Fibroblast of upper back skin (primary cell): ENCODE data around the gene YPEL2.
"Not testable (repeated sequence)": the region's sequence is repeated elsewhere in the genome, so short reads cannot be mapped to it uniquely, and the experiment has no call there.

Experiments
- DNase-seq: peaks from one replicate; pipeline ENCODE4 v3.0.0-alpha.2; 2013

Gene YPEL2

DNA sequence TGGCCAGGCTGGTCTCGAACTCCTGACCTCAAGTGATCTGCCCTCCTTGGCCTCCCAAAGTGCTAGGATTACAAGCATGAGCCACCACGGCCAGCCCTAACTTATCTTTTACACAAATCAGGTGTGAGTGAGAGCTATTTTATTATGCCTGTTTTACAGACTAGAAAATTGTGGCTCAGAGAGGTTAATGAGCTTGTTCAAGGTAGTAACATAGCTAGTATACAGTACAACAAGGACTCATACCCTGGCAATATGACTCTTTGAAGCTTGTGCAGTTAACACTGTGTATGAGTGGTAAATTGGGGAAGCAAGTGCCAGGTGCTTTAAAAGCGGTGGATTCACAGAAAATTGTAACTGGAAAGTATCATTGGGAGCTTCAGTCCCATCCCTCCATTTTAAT, 49.0 kb downstream of the YPEL2 start:
- no peak for DNase-seq

DNA sequence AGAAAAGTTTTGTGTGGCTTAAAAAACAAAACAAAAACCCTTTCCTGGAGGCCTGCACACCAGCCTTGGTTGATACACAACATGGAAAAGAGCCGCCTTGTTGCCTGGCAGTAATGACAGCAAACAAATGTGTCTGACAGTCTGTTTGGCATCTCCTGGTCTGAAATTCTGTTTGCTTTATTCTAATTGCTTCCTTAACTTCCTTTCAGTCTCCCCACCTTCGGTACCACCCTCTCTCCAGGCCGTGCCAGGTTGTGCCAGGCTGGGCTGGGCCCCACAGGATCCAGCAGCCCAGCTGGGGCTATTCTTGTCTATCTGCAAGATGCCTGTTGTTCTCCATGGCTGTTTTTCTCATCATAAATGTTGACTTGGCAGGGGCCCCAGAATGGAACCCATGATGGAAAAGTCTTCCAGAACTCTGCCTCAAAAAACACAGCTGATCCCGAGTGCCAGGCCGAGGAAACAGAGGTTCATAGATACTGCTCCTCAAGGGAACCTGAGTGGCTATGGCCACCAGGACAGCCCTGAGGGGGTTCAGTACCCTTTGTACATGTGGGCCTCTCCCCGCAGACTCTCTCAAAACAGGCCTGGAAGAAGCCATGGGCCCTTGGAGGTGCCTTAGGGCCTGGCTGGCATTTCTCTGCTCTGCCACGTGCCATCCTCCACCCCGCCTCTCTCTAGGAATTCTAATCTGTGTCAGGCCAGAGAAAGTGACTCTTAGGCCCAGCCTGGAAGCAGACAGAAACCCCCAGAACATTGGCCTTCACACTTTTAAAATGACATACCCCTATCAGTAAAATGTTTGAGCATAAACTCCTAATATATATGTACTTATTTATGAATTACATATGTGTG, 50.5 kb downstream of the YPEL2 start:
- no peak for DNase-seq

DNA sequence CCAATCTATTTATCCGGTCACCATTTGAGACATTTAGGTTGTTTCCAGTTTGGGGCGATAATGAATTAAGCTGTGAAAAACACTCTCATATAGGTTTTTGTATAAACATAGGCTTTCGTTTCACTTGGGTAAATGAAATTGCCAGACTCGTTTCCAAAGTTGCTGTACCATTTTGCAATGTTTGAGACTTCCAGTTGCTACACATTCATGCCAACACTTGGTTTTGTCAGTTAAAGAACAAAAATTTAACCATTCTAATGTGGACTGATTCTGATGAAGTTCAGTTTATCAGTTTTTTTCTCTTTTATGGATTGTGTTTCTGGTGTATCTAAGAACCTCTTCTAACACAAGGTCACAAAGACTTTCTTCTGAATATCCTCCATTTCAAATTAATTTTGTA, 52.4 kb downstream of the YPEL2 start:
- DNase-seq, result no peak

DNA sequence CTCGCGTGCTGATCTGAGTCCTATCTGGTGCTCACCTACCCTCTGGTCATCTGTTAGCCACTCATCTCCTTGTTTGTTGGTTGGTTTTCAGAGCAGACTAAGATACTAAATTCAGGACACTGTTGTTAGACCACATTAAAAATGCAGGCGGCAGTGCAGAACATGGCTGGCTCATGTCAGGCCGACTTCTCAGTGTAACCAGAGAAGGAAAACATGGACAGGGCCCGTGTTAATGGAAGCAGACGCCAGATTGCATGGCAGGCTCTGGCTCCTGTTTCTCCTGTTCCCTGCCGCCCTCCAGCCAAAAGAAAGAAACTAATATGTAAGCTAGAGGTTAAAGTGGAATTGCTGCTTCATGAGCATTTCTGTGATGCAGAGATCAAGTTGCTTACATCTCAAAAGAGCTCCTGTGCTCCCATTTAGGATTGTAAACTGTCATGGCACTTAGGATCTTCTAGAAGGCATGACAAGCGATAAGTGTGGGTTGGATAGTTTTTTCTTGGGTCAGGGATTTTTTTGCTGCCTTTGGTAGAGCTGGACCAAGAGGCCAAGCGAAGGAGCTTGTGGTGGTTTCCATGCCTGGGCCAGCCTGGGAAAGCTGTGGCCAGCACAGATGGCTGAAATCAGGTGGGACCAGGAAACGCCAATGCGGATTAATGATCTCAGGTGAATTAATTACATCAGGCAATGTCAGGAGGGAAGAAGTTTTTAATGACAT, 56.1 kb downstream of the YPEL2 start:
- DNase-seq, result no peak

DNA sequence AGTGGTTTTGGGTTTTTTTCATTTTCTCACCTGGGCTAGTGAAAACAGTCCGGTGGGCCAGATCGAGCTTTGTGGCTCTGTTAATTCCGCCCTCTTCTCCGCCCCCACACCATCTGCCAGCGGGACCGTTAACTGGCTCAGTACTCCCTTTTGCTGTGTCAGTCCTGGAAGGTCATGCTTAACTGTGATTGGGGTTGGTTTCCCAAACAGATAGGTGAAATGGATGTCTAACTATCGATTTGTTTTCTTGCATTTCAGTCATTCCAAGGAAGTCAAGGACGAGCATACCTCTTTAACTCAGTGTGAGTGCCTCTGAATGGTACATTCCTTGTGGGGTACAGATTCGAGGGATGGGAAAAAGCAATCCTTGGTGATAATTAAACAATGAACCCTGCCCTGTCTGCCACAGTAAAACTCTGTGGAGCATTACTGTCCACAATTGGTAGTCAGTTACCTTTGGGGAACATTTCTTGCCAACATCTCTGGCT, 56.7 kb downstream of the YPEL2 start:
- no peak for DNase-seq

DNA sequence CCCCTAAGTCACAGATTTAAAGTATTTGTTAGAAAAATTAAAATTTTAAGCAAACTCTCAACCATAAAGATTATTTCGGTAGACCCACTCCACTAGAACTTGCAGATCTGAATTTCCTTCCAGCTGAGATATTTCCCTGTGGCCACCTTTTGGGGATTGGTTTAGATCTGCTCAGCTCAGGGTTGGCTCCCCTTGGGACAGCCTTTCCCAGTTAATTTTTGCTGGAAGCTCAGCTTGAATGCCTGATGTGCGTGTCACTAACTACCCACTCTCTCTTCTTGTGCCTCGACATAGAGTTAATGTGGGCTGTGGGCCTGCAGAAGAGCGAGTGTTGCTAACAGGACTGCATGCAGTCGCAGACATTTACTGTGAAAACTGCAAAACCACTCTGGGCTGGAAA, 57.6 kb downstream of the YPEL2 start:
- no peak for DNase-seq

DNA sequence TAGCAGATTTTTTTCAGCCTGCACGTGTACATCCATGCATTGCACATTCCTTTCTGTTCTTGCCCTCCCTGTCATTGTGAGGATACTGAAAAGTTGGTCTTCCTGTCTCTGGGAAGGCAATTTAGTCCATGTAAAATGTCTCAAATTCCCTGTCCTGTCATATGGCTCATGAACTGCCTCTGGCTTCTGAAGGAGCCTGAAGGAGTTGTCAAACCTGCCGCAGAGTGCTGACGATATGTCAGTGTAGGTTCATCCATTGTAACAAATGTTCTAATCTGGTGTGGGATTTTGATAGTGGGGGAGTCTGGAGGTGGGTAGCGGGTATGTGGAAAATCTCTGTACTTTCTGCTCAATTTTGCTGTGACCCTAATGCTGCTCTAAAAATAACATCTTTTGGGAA, 59.6 kb downstream of the YPEL2 start:
- DNase-seq, result no peak

DNA sequence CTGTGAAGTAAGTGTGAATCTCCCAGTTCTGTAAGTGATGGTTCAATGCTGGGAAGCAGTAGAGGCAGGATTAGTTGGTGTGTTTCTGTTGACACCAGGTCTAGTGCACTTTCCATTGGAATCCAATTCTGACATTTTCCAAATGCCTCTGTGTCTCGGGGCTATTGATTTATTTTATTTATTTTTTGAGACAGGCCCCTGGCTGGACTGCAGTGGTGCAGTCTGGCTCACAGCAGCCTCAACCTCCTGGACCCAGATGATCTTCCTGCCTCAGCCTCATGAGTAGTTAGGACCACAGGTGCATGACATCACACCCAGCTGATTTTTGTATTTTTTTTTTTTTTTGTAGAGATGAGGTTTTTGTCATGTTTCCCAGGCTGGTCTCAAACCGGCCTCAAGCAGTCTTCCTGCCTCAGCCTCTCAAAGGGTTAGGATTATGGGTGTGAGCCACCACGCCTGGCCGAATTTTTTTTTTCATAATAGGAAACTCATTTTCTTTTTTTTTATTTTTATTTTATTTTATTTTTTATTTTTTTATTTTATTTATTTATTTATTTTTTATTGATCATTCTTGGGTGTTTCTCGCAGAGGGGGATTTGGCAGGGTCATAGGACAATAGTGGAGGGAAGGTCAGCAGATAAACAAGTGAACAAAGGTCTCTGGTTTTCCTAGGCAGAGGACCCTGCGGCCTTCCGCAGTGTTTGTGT, 61.7 kb downstream of the YPEL2 start:
- no peak for DNase-seq

DNA sequence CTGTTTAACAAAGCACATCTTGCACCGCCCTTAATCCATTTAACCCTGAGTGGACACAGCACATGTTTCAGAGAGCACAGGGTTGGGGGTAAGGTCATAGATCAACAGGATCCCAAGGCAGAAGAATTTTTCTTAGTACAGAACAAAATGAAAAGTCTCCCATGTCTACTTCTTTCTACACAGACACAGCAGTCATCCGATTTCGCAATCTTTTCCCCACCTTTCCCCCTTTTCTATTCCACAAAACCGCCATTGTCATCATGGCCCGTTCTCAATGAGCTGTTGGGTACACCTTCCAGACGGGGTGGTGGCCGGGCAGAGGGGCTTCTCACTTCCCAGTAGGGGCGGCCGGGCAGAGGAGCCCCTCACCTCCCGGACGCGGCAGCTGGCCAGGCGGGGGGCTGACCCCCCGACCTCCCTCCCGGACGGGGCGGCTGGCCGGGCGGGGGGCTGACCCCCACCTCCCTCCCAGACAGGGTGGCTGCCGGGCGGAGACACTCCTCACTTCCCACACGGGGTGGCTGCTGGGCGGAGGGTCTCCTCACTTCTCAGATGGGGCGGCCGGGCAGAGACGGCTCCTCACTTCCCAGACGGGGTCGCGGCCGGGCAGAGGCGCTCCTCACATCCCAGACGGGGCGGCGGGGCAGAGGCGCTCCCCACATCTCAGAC, 62.4 kb downstream of the YPEL2 start:
- DNase-seq, result not testable (repeated sequence)

DNA sequence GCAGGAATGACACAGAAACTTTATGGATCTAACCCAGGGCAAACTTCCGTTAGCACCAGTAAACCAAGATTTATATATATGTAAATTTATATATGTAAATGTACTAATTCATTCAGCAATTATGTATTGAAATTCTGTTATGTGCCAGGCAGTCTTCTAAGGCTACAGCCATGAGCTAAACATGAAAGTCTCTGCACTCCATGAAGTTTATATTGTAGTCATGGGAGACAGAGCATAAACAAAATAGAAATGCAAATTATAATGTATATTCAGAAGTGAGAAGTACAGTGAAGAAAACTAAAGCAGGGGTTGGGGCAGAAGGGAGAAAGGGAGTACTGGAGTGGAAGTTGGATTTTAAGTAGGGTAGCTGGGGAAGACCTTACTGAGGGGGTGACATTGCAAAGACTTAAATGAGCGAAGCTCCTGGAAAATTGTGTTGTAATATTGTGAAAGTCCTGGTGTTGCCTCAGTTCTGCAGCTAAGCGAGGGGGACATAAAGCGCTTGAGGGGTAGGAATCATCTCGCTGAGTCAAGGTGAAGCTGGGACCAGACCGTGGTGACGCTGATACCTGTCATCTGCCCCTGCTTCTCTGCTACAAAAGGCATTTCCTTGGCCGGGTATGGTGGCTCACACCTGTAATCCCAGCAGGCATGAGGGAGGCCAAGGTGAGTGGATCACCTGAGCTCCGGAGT, 64.8 kb downstream of the YPEL2 start:
- DNase-seq, result no peak

DNA sequence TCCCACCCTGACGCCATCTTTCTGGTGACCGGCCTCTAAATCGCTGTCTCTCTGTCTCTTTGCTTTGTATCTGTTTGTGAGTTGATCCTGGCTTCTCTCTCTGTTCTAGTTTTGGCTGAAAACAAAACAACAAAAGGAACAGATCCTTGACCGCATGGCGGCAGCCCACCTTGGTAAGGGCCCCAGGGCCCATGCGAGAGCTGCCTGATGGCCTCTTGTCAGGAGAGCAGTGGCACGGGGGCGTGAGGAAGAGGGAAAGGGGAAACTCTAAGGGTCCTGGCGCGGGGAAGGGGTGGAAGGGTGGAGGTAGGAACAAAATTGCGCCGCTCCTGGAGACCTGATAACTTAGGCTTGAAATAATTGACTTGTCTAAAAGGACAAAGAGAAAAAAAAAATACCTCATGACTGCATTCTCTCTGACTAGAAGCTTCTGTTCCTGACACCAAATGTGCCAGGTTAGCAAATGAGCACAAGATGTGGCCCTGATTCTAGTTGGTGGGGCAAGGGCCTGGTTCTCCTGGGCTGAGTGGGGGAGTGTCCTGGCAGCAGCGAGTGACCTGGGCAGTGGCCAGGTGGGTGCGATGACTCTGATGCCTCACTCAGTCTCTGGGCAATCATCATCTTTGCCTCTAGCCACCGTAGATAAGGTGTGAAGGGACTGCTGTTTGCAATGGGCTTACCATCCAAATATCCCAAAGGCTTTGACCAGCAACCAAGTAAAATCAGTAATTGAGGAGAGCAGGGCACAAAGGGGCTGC, 66.0 kb downstream of the YPEL2 start:
- DNase-seq, result no peak

DNA sequence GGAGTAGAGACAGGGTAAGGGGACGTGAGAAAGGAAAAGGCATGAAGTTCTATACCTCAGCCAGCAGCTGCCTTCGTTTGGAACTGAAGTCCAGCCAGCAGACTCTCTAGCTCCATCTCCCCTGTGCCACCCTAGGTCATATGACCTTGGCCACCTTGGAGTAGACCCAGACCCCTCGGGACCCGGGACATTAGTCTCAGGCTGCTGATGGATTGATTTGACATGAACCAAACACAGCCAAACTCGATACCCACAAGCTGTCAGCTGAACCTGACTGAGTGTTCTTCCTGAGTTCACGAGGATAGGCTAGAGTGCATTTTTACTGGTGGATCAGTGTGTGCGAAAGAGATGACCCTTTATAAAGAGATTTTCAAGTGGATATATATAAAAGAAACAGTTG, 68.5 kb downstream of the YPEL2 start:
- DNase-seq, result no peak

DNA sequence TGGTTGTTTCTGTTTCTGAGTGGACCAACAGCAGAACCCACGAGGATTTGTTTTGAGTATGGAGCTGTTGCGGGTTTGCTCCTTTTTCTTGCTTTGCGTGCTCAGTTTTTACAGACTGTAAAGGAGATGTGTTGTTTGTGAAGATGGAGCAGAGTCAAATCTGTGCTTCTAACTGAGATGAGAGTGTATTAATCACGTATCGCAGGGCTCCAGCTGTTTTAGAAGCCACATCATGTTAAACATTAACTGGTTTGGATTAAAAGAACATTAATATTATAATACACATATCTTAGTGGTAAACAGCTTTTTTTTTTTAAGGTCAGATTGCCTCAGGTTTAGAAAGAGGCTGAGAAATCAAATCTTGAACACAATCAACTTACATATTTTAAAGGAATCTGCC, 69.4 kb downstream of the YPEL2 start:
- DNase-seq, result no peak

DNA sequence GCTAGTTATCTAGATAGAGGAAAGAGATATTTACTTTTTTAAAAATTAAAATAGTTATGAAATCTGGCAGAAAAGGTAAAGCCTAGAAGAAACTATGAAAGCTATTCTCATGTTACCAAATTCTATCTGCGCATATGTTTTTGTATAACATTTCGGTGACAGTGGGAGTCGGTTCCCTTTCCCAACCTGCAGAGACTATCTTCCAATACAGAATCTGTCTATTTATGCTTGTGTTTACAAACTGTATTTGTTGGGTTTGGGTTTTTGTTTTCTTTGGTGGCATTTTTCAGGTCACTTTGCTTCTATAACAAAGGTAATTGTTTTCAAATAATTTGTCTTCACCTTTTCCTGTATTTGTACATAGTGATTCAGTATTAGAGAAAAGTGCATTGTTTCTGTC, 69.8 kb downstream of the YPEL2 start:
- no peak for DNase-seq

DNA sequence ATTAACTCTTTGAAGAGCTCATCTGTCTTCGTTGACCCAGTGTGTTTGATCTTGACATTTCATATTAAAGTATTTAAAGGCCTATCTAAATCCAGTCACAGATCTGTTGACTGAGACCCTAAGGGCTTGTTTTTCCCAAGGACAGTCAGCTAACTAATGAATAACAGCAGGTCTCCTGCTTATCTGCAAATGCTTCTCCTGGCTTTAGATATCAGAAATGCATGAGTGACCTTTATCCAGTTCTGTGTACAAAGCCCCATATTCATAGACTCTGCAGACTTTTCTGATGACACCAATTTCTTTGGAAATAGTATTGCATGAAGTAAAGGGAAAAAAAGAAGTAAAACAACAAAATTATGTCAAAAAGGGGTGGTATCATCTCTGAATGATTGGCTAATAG, 70.3 kb downstream of the YPEL2 start:
- no peak for DNase-seq

DNA sequence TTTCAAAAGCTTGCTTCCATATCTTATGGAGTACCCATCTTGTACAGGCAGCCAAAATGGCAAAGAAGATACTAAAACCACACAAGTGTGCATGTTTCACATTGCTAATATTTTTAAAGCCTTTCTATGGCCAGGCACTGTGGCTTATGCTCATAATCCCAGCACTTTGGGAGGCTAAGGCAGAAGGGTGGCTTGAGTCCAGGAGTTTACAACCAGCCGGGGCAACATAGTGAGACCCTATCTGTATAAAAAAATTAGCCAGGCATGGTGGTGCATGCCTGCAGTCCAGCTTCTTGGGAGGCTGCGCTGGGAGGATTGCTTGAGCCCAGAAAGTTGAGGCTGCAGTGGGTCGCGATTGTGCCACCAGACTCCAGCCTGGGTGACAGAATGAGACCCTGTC, 71.3 kb downstream of the YPEL2 start:
- DNase-seq, result no peak

DNA sequence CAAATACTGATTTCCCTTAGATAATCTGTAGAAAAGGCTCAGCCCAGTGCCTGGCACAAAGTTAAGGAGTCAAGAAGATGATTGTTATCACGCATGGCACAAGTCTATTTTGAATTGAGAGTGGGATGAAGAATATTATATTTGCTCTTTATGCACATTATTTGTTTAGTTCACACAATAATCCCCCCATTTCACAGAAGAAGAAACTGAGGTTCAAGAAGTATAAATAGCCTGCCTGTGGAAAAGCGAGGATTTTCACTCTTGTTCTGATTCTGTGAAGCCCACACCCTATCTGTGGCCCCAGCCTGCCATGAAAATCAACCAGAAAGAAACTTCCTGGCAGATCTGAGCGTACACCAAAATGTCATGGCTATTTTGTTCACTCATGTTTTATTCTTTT, 73.0 kb downstream of the YPEL2 start:
- no peak for DNase-seq

DNA sequence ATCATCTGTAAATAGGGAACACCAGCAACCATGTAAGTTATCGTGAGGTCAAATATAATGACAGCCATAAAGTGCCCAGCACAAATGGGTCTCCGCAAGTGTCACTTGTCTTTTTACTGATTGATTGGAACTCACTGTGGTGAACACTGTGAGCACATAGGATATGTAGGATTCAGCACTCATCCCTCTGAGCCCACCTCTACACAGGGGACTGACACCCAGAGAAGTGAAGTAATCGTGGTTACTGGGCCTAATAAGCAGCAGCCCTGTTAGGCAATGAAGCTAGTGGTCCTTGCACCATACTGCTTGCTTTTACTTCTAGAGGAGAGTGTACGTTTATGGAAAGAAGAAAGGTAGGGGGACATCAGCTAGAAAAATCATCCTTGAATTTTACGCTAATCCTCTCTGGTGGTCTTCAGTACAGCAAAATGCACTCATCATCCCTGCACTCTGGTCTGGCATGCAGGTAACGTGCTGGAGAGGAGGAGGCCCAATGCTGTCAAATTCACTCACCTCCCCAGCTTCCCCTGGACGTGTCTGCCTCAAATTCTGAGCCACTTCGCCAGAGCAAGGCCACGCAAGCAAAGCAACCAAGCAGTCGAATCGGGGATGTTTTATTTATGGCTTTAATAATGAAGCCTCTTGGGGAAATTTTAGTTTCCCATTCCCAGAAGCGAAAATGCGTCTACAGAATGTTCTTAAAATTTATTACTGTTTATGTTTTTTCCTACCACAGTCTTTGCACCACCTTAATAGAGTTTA, 74.7 kb downstream of the YPEL2 start:
- no peak for DNase-seq

DNA sequence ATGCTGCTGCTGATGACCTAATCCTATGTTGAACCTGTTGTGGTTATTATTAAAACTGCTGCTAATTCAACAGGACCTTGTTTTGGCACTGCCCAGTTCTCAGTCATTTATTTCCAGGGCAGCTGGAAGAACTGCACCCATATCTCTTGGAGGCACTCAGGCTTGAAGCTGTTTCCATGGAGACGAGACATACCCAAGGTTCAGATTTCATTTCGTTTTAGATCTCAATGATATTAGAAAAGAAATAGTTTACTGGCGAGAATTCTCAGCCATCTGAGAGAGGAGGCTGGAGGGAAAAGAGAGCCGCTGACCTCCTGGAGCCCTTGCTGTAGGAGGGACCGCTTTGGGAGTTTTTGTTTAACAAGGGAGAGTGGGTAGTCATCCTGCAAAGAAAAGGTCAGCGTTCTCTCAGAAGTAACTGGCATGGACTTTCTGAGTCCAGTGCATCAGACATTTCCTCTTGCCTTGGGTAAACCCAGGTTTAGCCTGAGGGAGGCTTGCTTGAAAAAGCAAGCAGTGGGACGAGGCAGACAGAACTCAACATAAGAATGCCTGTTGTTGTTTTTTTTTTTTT, 75.4 kb downstream of the YPEL2 start:
- DNase-seq, result peak; percentile 49

DNA sequence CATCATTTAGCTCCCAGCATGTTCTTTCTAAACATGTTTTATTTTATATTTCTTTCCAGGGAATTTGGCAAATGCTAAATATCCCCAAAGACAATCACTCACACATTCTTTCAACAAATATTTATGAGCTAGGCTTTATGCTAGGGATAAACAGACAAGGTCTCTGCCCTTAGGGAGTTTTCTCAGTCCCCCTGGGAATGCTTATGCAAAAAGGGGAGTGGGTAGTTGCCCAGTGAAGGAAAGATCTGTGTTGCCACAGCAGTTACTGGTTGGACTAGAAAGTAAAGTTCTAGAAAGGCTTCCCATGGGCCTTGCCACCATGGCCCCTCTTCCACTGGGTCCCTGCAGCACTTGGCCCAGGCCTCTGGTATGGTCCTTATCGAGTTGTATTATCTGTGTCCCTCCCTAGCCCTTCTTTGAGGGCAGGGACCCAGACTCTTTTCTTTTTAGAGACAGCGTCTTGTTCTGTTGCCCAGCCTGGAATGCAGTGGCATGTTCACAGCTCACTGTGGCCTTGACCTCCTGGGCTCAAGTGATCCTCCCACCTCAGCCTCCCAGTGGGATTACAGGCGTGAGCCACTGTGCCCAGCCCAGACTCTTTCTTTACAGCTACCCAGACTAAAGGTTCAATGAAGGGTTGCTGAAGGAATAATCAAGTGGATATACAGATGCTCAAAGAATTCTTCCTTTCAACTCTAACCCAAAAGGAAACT, 78.0 kb downstream of the YPEL2 start:
- no peak for DNase-seq
